HCT116 (cell line): ENCODE measurements around the gene CORO7. TPM values are rescaled to one million over a fixed set of nuclear protein-coding genes. Genes with fewer than 3 reads are reported as not detected.

ENCODE experiments used
- ATAC-seq: fragments of 200-7000 bp; cut with Tn5 transposase; 2 replicates; pipeline ENCODE4 v1.9.1; 2020; ENCODE audit warnings: mild to moderate bottlenecking, moderate library complexity
- BruUV-seq: library from RNA; stranded (reverse); fragments of 400-500 nt; replicated peaks from 2 replicates; lab custom pipeline; 2021; lab: Mats Ljungman, UMichigan
- CTCF ChIA-PET: fragments of 300-600 bp; sonication (Branson Sonifier 250); formaldehyde crosslinking; loops from one replicate; lab custom pipeline; 2021; ENCODE audit warnings: antibody characterized with exemption; lab: Charles Lee
- POLR2A ChIA-PET: fragments of 300-600, 350-600 bp; sonication (Branson Sonifier 250); formaldehyde crosslinking; loops from one replicate; lab custom pipeline; 2021; ENCODE audit warnings: antibody characterized with exemption; lab: Charles Lee
- RAD21 ChIA-PET, 2 experiments: fragments of 300-600 bp; sonication (Branson Sonifier 250); formaldehyde crosslinking; loops; one replicate each; lab custom pipeline; 2023; ENCODE audit warnings: low total read pairs in 2 of 2; ENCODE audit not compliant: uncharacterized antibody in 2 of 2, unreplicated experiment in 2 of 2, low non-redundant PET in 1 of 2; lab: Charles Lee
- DNase-seq: peaks from one replicate; pipeline ENCODE4 v3.0.0-alpha.2; 2010; ENCODE audit warnings: low read depth, low spot score
- H2AFZ ChIP-seq: fragments of 200-600 bp; shearing (Covaris generic), sonication (generic); 2 replicates; pipeline ENCODE4 v1.6.1; 2017; ENCODE audit warnings: low read depth, mixed run types, mixed read lengths, antibody characterized with exemption, low read length; ENCODE audit not compliant: poor library complexity, severe bottlenecking
- H3K27ac ChIP-seq: 2 replicates; pipeline ENCODE4 v1.5.1; 2012; ENCODE audit warnings: low read depth, low read length
- H3K27me3 ChIP-seq: fragments of 200-600 bp; sonication (generic); 2 replicates; pipeline ENCODE4 v1.6.1; 2016; ENCODE audit warnings: mixed run types, low read length, mixed read lengths; ENCODE audit not compliant: insufficient read depth
- H3K36me3 ChIP-seq, 2 experiments: fragments of 200-500 bp in 1 of 2; fragments of 200-600 bp in 1 of 2; sonication (Bioruptor generic) in 1 of 2; sonication (generic) in 1 of 2; 2 replicates each; pipeline versions ENCODE4 v1.5.1 to v1.6.1; 2014 to 2016; ENCODE audit warnings: low read length in 2 of 2, inconsistent platforms in 1 of 2, mixed read lengths in 1 of 2, mixed run types in 1 of 2; ENCODE audit not compliant: insufficient read depth in 2 of 2, control insufficient read depth in 1 of 2
- H3K4me1 ChIP-seq, 2 experiments: fragments of 200-600 bp in 1 of 2; sonication (generic) in 1 of 2; 2 replicates each; pipeline versions ENCODE4 v1.5.1 to v1.6.1; 2012 to 2017; ENCODE audit warnings: low read length in 2 of 2, inconsistent platforms in 1 of 2, mild to moderate bottlenecking in 1 of 2, mixed read lengths in 1 of 2, mixed run types in 1 of 2, moderate library complexity in 1 of 2; ENCODE audit not compliant: insufficient read depth in 2 of 2, control insufficient read depth in 1 of 2
- H3K4me2 ChIP-seq: fragments of 200-600 bp; sonication (generic); 2 replicates; pipeline ENCODE4 v1.6.1; 2017; ENCODE audit warnings: mixed run types, low read length, mixed read lengths
- H3K4me3 ChIP-seq, 2 experiments: fragments of 200-600 bp in 1 of 2; sonication (generic) in 1 of 2; replicated peaks in 1 of 2; 2 replicates each; pipeline ENCODE4 v1.5.1; 2011 to 2016; ENCODE audit warnings: low read length in 2 of 2, control low read depth in 1 of 2, low read depth in 1 of 2, mild to moderate bottlenecking in 1 of 2, mixed read lengths in 1 of 2, mixed run types in 1 of 2
- H3K79me2 ChIP-seq: fragments of 200-600 bp; sonication (generic); 2 replicates; pipeline ENCODE4 v1.6.1; 2017; ENCODE audit warnings: mild to moderate bottlenecking, mixed run types, low read length, moderate library complexity, mixed read lengths; ENCODE audit not compliant: insufficient read depth
- H3K9ac ChIP-seq: fragments of 200-600 bp; sonication (generic); 2 replicates; pipeline ENCODE4 v1.6.1; 2016; ENCODE audit warnings: low read length, mixed read lengths
- H3K9me2 ChIP-seq: fragments of 200-600 bp; sonication (generic), shearing (Covaris generic); 2 replicates; pipeline ENCODE4 v1.6.1; 2017; ENCODE audit warnings: mixed run types, mild to moderate bottlenecking, moderate library complexity; ENCODE audit not compliant: insufficient read depth
- H3K9me3 ChIP-seq, 2 experiments: fragments of 200-500 bp in 1 of 2; fragments of 200-600 bp in 1 of 2; sonication (Bioruptor generic) in 1 of 2; sonication (generic) in 1 of 2; 2 replicates each; pipeline ENCODE4 v1.6.1; 2014 to 2017; ENCODE audit warnings: low read length in 2 of 2, mixed read lengths in 2 of 2, inconsistent platforms in 1 of 2, low read depth in 1 of 2, mild to moderate bottlenecking in 1 of 2, mixed run types in 1 of 2, moderate library complexity in 1 of 2; ENCODE audit not compliant: control insufficient read depth in 1 of 2, insufficient read depth in 1 of 2
- H4K20me1 ChIP-seq: fragments of 200-600 bp; sonication (generic), shearing (Covaris generic); 2 replicates; pipeline ENCODE4 v1.6.1; 2017; ENCODE audit warnings: mixed run types, mild to moderate bottlenecking, moderate library complexity; ENCODE audit not compliant: insufficient read depth
- CBX3 ChIP-seq: IDR thresholded peaks from 2 replicates; pipeline ENCODE4 v1.6.1; 2012; ENCODE audit warnings: low read depth
- CEBPB ChIP-seq: IDR thresholded peaks from 2 replicates; pipeline ENCODE4 v1.6.1; 2012; ENCODE audit warnings: low read depth
- EZH2phosphoT487 ChIP-seq: fragments of 200-600 bp; IDR thresholded peaks from 2 replicates; pipeline ENCODE4 v1.6.1; 2018; ENCODE audit warnings: antibody characterized with exemption, borderline replicate concordance
- FOSL1 ChIP-seq: IDR thresholded peaks from 2 replicates; pipeline ENCODE4 v1.6.1; 2012; ENCODE audit warnings: low read depth
- JUND ChIP-seq: IDR thresholded peaks from 2 replicates; pipeline ENCODE4 v1.6.1; 2012
- REST ChIP-seq: IDR thresholded peaks from 2 replicates; pipeline ENCODE4 v1.6.1; 2012; ENCODE audit warnings: low read depth
- ZNF274 ChIP-seq: fragments of 200-500 bp; sonication (Bioruptor generic); IDR thresholded peaks from 2 replicates; pipeline ENCODE4 v1.6.1; 2014; ENCODE audit warnings: mild to moderate bottlenecking, low read depth, low read length, inconsistent platforms
- intact Hi-C: fragments of 100-400 bp; cut with micrococcal nuclease; formaldehyde crosslinking; loops from 2 replicates; pipeline ENCODE4 v1.10.0; 2022
- total RNA-seq: library from RNA; stranded (reverse); gene quantifications from one replicate; pipeline ENCODE4 v1.2.1, GENCODE V29; 2021; ENCODE audit not compliant: unreplicated experiment

CORO7 gene
- total RNA-seq, 1 experiment from 2014 or later, result 21.3 TPM

GRCh38 chr16:4362476-4363135, 53.8 kb downstream of the CORO7 start:
- no peak for DNase-seq
- H3K36me3 ChIP-seq, result no peaks in the 10 kb centered on the region
- ChIA-PET RAD21 (no interaction called here), CTCF (no interaction called here), POLR2A (no interaction called here)
- H2AFZ ChIP-seq, result no peak overlapping the region
- H3K9me2 ChIP-seq, result no peaks in the 10 kb centered on the region
- intact Hi-C loops, result no loop called here
- no peak overlapping the region for H3K27ac ChIP-seq
- ATAC-seq, result no peak
- no peak overlapping the region for H3K4me2 ChIP-seq
- H4K20me1 ChIP-seq, result no peaks in the 10 kb centered on the region
- TF ChIP-seq CEBPB, result no peak
- TF ChIP-seq REST, result no peak
- TF ChIP-seq CBX3, result no peak
- no peak for TF ChIP-seq EZH2phosphoT487
- TF ChIP-seq FOSL1, result no peak
- no peak for TF ChIP-seq JUND
- TF ChIP-seq ZNF274, result no peak
- H3K79me2 ChIP-seq, result no peaks in the 10 kb centered on the region
- peaks cover 6 to 23% of the 10 kb centered on the region in 2 experiments for H3K4me1 ChIP-seq
- no peak overlapping the region for H3K4me3 ChIP-seq
- no peaks in the 10 kb centered on the region for H3K27me3 ChIP-seq
- BruUV-seq, result no TSS peak
- H3K9ac ChIP-seq, result no peak overlapping the region
- no peaks in the 10 kb centered on the region for H3K9me3 ChIP-seq
